CD4-positive, CD25-positive, alpha-beta regulatory T cell (primary cell): Measurements from ENCODE around the gene TJP3. TPM values are rescaled to one million over a fixed set of nuclear protein-coding genes. Genes with fewer than 3 reads are reported as not detected.
A peak's percentile ranks its signal among the peaks of the same experiment; 100 is the strongest.

Source experiments
- ATAC-seq, 2 donors: fragments of 150-1000 bp; cut with Tn5 transposase; one replicate each; pipeline ENCODE4 v1.10.0; 2021; ENCODE audit warnings: low read depth in 2 of 2, moderate number of reproducible peaks in 2 of 2, moderate library complexity in 1 of 2
- DNase-seq, 3 donors: peaks; one replicate each; pipeline versions ENCODE4 v3.0.0 to v3.0.0-alpha.2; 2012 to 2022; ENCODE audit warnings: mixed read lengths in 1 of 3
- H3K27ac ChIP-seq: one replicate; pipeline ENCODE4 v1.7.0; 2013; ENCODE audit warnings: mild to moderate bottlenecking, low read length; ENCODE audit not compliant: insufficient read depth, poor library complexity, severe bottlenecking
- H3K27me3 ChIP-seq: one replicate; pipeline ENCODE4 v1.7.0; 2013; ENCODE audit warnings: low read length; ENCODE audit not compliant: control insufficient read depth, insufficient read depth
- H3K36me3 ChIP-seq: one replicate; pipeline ENCODE4 v1.7.0; 2013; ENCODE audit warnings: mild to moderate bottlenecking, low read length, moderate library complexity; ENCODE audit not compliant: control insufficient read depth, insufficient read depth
- H3K4me1 ChIP-seq: 2 replicates; pipeline ENCODE4 v1.7.0; 2013; ENCODE audit warnings: mild to moderate bottlenecking, low read length; ENCODE audit not compliant: insufficient read depth, control insufficient read depth, poor library complexity, severe bottlenecking
- H3K4me3 ChIP-seq: one replicate; pipeline ENCODE4 v1.7.0; 2013; ENCODE audit warnings: low read depth, mild to moderate bottlenecking, low read length, moderate library complexity
- H3K9me3 ChIP-seq, 2 experiments: 1 replicate in 1 of 2; 2 replicates in 1 of 2; pipeline ENCODE4 v1.7.0; 2013; ENCODE audit warnings: low read length in 2 of 2, mild to moderate bottlenecking in 1 of 2, moderate library complexity in 1 of 2; ENCODE audit not compliant: control insufficient read depth in 2 of 2
- H3K27ac Mint-ChIP-seq, 3 donors: one replicate each; pipeline ENCODE4 v1.8.0; 2020 to 2022; ENCODE audit warnings: mild to moderate bottlenecking in 3 of 3, mixed read lengths in 3 of 3, moderate library complexity in 2 of 3
- H3K27me3 Mint-ChIP-seq: one replicate; pipeline ENCODE4 v1.8.0; 2022; ENCODE audit warnings: mild to moderate bottlenecking, mixed read lengths
- H3K36me3 Mint-ChIP-seq: one replicate; pipeline ENCODE4 v1.8.0; 2020; ENCODE audit warnings: mixed read lengths
- H3K4me1 Mint-ChIP-seq, 4 donors: one replicate each; pipeline ENCODE4 v1.8.0; 2020 to 2022; ENCODE audit warnings: mixed read lengths in 4 of 4, mild to moderate bottlenecking in 1 of 4
- H3K4me3 Mint-ChIP-seq, 4 donors: one replicate each; pipeline ENCODE4 v1.8.0; 2020 to 2022; ENCODE audit warnings: mild to moderate bottlenecking in 4 of 4, mixed read lengths in 4 of 4, moderate library complexity in 3 of 4
- H3K9me3 Mint-ChIP-seq, 7 donors: one replicate each; pipeline ENCODE4 v1.8.0; 2020 to 2022; ENCODE audit warnings: mixed read lengths in 7 of 7, mild to moderate bottlenecking in 3 of 7, moderate library complexity in 2 of 7
- polyA plus RNA-seq, 4 donors: library from polyadenylated mRNA; unstranded; fragments of 300-500 nt; fragmentation: Illumina TruSeq; gene quantifications; one replicate each; pipeline ENCODE4 v1.2.3, GENCODE V29; 2021
- total RNA-seq: library from RNA; stranded (reverse); gene quantifications from one replicate; pipeline ENCODE4 v1.2.3, GENCODE V29; 2022

The TJP3 gene
- total and polyA plus RNA-seq, 5 donors from 2014 or later = 20.6 to 34.4 (median 28.6) TPM

DNA sequence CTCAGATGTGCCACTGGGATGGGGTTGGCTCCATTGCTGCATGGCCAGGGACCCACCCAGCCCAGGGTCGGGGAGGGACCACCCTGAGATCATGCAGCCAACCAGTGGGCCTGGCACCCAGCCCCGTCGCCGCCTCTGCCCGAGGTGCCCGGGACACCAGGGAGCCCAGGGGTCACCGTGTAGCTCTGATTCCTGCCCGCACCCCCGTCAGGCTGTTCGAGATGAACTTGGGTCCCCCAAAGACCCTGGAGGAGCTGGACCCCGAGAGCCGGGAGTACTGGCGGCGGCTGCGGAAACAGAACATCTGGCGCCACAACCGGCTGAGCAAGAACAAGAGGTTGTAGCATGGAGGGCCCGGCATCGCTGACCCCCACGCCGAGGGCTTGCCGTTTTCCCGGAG, 58.9 kb downstream of the TJP3 start:
- no peaks in the 10 kb centered on the region for H3K27me3 ChIP-seq
- no peaks in the 10 kb centered on the region for H3K9me3 ChIP-seq
- Mint-ChIP-seq H3K36me3 (peaks cover 17% of the 10 kb centered on the region), H3K27me3 (peaks cover 7% of the 10 kb centered on the region), H3K4me1 (peaks cover 0 to 28% (median 13%) of the 10 kb centered on the region in 4 donors), H3K27ac (peak overlapping the region in 2 of 3 donors; percentile 62 to 84), H3K9me3 (peaks cover 0 to 2% (median 0%) of the 10 kb centered on the region in 7 donors), H3K4me3 (no peak overlapping the region)
- no peak for DNase-seq
- ATAC-seq = no peak
- peaks cover 13% of the 10 kb centered on the region for H3K4me1 ChIP-seq
- H3K36me3 ChIP-seq = peaks cover 35% of the 10 kb centered on the region
- no peak overlapping the region for H3K4me3 ChIP-seq
- no peak overlapping the region for H3K27ac ChIP-seq

DNA sequence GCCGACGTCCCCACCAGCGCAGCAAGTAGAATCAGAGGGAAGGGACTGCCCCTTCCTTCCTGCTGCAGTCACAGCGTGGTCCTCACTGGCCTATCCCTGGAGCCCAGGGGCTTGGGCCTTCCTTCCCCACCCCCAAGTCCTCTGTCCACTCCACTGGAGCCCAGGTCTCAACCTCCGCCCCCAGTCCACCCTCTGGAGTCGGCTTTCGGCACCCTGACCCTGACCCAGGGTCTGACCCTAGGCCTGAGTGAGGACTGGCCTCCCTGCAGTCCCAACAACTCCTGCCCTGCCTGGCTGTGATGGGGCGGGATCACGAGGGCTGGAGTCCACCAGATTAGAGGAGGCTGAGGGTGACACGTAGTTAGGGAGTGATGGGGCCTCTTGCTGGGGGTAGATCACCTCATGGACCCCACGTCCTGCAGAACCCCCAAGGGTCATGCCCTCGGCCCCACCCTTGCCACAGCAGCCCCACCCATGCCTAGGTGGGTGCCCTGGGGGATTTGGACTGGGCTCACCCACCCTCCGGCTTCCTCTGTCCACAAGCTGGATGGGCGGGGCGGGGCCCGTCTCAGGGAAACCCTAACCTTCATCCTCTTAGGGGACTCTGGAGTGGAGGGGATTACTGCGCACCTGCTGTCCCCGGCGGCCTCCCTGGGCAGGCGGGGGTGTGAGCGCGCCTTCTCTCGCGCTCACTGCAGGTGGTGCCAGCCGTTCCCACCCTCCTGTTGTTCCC, 60.0 kb downstream of the TJP3 start:
- no peaks in the 10 kb centered on the region for H3K27me3 Mint-ChIP-seq
- no peaks in the 10 kb centered on the region for H3K9me3 ChIP-seq
- no peak overlapping the region for H3K27ac ChIP-seq
- no peak overlapping the region for H3K27ac Mint-ChIP-seq
- DNase-seq (no peak), ATAC-seq (peak in 1 of 2 donors; percentile 8)
- peaks cover 9% of the 10 kb centered on the region for H3K4me1 ChIP-seq
- peaks cover 0 to 18% (median 6%) of the 10 kb centered on the region in 4 donors for H3K4me1 Mint-ChIP-seq
- no peaks in the 10 kb centered on the region for H3K27me3 ChIP-seq
- H3K4me3 ChIP-seq = no peak overlapping the region
- H3K36me3 Mint-ChIP-seq = peaks cover 13% of the 10 kb centered on the region
- no peaks in the 10 kb centered on the region for H3K9me3 Mint-ChIP-seq
- H3K4me3 Mint-ChIP-seq = no peak overlapping the region
- peaks cover 35% of the 10 kb centered on the region for H3K36me3 ChIP-seq

- ATAC-seq = no peak
- Mint-ChIP-seq H3K9me3 (no peaks in the 10 kb centered on the region), H3K27ac (no peak overlapping the region), H3K4me1 (peaks cover 0 to 14% (median 5%) of the 10 kb centered on the region in 4 donors), H3K27me3 (no peaks in the 10 kb centered on the region), H3K36me3 (peaks cover 13% of the 10 kb centered on the region), H3K4me3 (peak overlapping the region in 2 of 4 donors; percentile 17 to 32)
- Histone ChIP-seq H3K36me3 (peaks cover 35% of the 10 kb centered on the region), H3K4me3 (no peak overlapping the region), H3K27me3 (no peaks in the 10 kb centered on the region), H3K9me3 (no peaks in the 10 kb centered on the region), H3K27ac (no peak overlapping the region), H3K4me1 (peaks cover 6% of the 10 kb centered on the region)
- no peak for DNase-seq
These were observed 60.5 kb downstream of the TJP3 start for GRCh38 chr19:3768748-3769099.

GRCh38 chr19:3769494-3769893, 61.3 kb downstream of the TJP3 start:
- Mint-ChIP-seq H3K9me3 (no peaks in the 10 kb centered on the region), H3K27me3 (no peaks in the 10 kb centered on the region), H3K36me3 (peaks cover 13% of the 10 kb centered on the region), H3K4me1 (peaks cover 0 to 14% (median 5%) of the 10 kb centered on the region in 4 donors), H3K27ac (no peak overlapping the region), H3K4me3 (no peak overlapping the region)
- Histone ChIP-seq H3K4me3 (no peak overlapping the region), H3K36me3 (peaks cover 35% of the 10 kb centered on the region), H3K27me3 (no peaks in the 10 kb centered on the region), H3K27ac (no peak overlapping the region), H3K9me3 (no peaks in the 10 kb centered on the region), H3K4me1 (peaks cover 6% of the 10 kb centered on the region)
- ATAC-seq = no peak
- no peak for DNase-seq

- ATAC-seq (no peak), DNase-seq (no peak)
- Mint-ChIP-seq H3K36me3 (peaks cover 13% of the 10 kb centered on the region), H3K4me3 (no peak overlapping the region), H3K4me1 (peaks cover 0 to 14% (median 5%) of the 10 kb centered on the region in 4 donors), H3K9me3 (no peaks in the 10 kb centered on the region), H3K27me3 (no peaks in the 10 kb centered on the region), H3K27ac (no peak overlapping the region)
- no peaks in the 10 kb centered on the region for H3K9me3 ChIP-seq
- no peaks in the 10 kb centered on the region for H3K27me3 ChIP-seq
- peaks cover 29% of the 10 kb centered on the region for H3K36me3 ChIP-seq
- peaks cover 6% of the 10 kb centered on the region for H3K4me1 ChIP-seq
- H3K27ac ChIP-seq = no peak overlapping the region
- H3K4me3 ChIP-seq = no peak overlapping the region
These were observed 62.2 kb downstream of the TJP3 start for GRCh38 chr19:3770136-3770999.

GRCh38 chr19:3771000-3771905, 63.1 kb downstream of the TJP3 start:
- peaks cover 29% of the 10 kb centered on the region for H3K36me3 ChIP-seq
- ATAC-seq (no peak), DNase-seq (no peak)
- H3K27me3 Mint-ChIP-seq = no peaks in the 10 kb centered on the region
- H3K27me3 ChIP-seq = no peaks in the 10 kb centered on the region
- no peaks in the 10 kb centered on the region for H3K9me3 ChIP-seq
- peaks cover 0 to 9% (median 5%) of the 10 kb centered on the region in 4 donors for H3K4me1 Mint-ChIP-seq
- no peak overlapping the region for H3K27ac Mint-ChIP-seq
- no peak overlapping the region for H3K27ac ChIP-seq
- no peak overlapping the region for H3K4me3 Mint-ChIP-seq
- H3K4me3 ChIP-seq = no peak overlapping the region
- peaks cover 13% of the 10 kb centered on the region for H3K36me3 Mint-ChIP-seq
- peaks cover 6% of the 10 kb centered on the region for H3K4me1 ChIP-seq
- no peaks in the 10 kb centered on the region for H3K9me3 Mint-ChIP-seq

DNA sequence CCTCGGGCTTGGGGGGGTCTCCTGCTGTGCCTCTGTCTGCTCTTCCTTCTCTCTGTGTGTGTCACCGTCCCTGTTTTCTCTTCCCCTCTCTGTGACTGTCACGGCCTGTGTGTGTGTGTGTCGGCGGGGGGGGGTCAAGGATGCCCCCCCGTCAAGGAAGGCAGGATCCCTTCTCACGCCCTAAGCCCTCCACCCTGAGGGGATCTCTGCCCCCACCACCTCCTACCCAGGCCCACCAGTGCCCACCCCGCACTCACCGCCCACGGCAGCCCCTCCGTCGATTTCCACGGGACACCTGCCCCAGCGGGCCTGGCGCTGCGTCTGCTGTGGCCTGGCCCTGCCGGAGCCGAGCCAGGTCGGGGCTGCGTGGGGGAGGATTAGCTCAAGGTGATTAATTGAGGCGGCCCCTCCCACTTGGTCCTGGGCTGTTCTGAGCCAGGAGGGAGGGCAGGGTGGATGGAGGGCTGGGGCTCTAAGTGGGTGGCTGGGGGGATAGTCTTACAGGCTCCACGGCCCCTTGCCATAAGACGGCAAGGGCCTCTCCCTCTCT, 63.8 kb downstream of the TJP3 start, which contains the start of gene RAX2:
Gene RAX2 (minus strand): TSS at position 323 of the 550 bp plus-strand sequence. CDS start 486 bp downstream, outside the sequence.
- H3K4me1 ChIP-seq = no peaks in the 10 kb centered on the region
- no peak within 1 kb of the TSS for H3K27ac ChIP-seq
- Mint-ChIP-seq H3K27ac (no peak within 1 kb of the TSS), H3K27me3 (no peaks in the 10 kb centered on the region), H3K4me1 (peaks cover 0 to 3% (median 0%) of the 10 kb centered on the region in 4 donors), H3K4me3 (no peak within 1 kb of the TSS), H3K9me3 (no peaks in the 10 kb centered on the region), H3K36me3 (peaks cover 8% of the 10 kb centered on the region)
- no peaks in the 10 kb centered on the region for H3K27me3 ChIP-seq
- peaks cover 21% of the 10 kb centered on the region for H3K36me3 ChIP-seq
- ATAC-seq (no peak), DNase-seq (no peak)
- no peaks in the 10 kb centered on the region for H3K9me3 ChIP-seq
- H3K4me3 ChIP-seq = no peak within 1 kb of the TSS
